Globus pallidus (tissue), 1 donor: Measurements from ENCODE around the gene SMIM35.
"Not testable (repeated sequence)": the region's sequence is repeated elsewhere in the genome, so short reads cannot be mapped to it uniquely, and the experiment has no call there.

Source experiments
- DNase-seq: peaks from one replicate; pipeline ENCODE4 v3.0.0-alpha.2; 2015; ENCODE audit warnings: low spot score

Gene SMIM35

GRCh38 chr11:118080296-118080695, 6.5 kb downstream of the SMIM35 start:
- no peak for DNase-seq

- no peak for DNase-seq
Observed at GRCh38 chr11:118079491-118079890, 7.3 kb downstream of the SMIM35 start.

GRCh38 chr11:118078911-118079411, 7.8 kb downstream of the SMIM35 start:
- DNase-seq = no peak

GRCh38 chr11:118076754-118077281, 9.9 kb downstream of the SMIM35 start, which contains the start of gene TMPRSS4:
Gene TMPRSS4 (plus strand): TSS chr11:118077078. CDS start chr11:118077303, 225 bp downstream.
- DNase-seq = no peak

GRCh38 chr11:118074785-118075184, 12.0 kb downstream of the SMIM35 start:
- DNase-seq = no peak

GRCh38 chr11:118074091-118074685, 12.6 kb downstream of the SMIM35 start:
- no peak for DNase-seq

- DNase-seq = no peak
Observed at GRCh38 chr11:118073554-118073953, 13.2 kb downstream of the SMIM35 start.

GRCh38 chr11:118071416-118072030, 15.2 kb downstream of the SMIM35 start:
- DNase-seq = no peak

GRCh38 chr11:118068945-118069612, 17.7 kb downstream of the SMIM35 start:
- DNase-seq = no peak

- peak; percentile 58 for DNase-seq
Observed at GRCh38 chr11:118068206-118068944, 18.4 kb downstream of the SMIM35 start.

- DNase-seq = no peak
Observed at GRCh38 chr11:118067006-118067405, 19.8 kb downstream of the SMIM35 start.

- DNase-seq = no peak
Observed at GRCh38 chr11:118065384-118065783, 21.4 kb downstream of the SMIM35 start.

- DNase-seq = no peak
Observed at GRCh38 chr11:118064956-118065355, 21.8 kb downstream of the SMIM35 start.

GRCh38 chr11:118062631-118063030, 24.1 kb downstream of the SMIM35 start:
- DNase-seq = not testable (repeated sequence)

GRCh38 chr11:118062181-118062580, 24.6 kb downstream of the SMIM35 start:
- not testable (repeated sequence) for DNase-seq

- no peak for DNase-seq
Observed at GRCh38 chr11:118061586-118062125, 25.1 kb downstream of the SMIM35 start.

GRCh38 chr11:118060869-118061268, 25.9 kb downstream of the SMIM35 start:
- DNase-seq = no peak

GRCh38 chr11:118060081-118060661, 26.6 kb downstream of the SMIM35 start:
- no peak for DNase-seq

GRCh38 chr11:118059246-118059940, 27.4 kb downstream of the SMIM35 start:
- DNase-seq = no peak

GRCh38 chr11:118058311-118059245, 28.2 kb downstream of the SMIM35 start:
- DNase-seq = no peak
